ENCODE results near the gene CD226.
A peak's percentile ranks its signal among the peaks of the same experiment; 100 is the strongest.
"Not testable (repeated sequence)": the region's sequence is repeated elsewhere in the genome, so short reads cannot be mapped to it uniquely, and the experiment has no call there.

CD226 gene

GRCh38 chr18:69872661-69873060 lies 75.0 kb downstream of the CD226 start:
- no peak for DNase-seq (ENCODE audit: low read depth)

- DNase-seq (ENCODE audit: low read depth) = no peak
These were observed 76.3 kb downstream of the CD226 start for GRCh38 chr18:69871363-69871762.

- DNase-seq (ENCODE audit: low read depth) = no peak
These were observed 76.9 kb downstream of the CD226 start for GRCh38 chr18:69870736-69871135.

- no peak for DNase-seq (ENCODE audit: low read depth)
These were observed 81.5 kb downstream of the CD226 start for GRCh38 chr18:69866212-69866611.

- no peak for DNase-seq (ENCODE audit: low read depth)
These were observed 81.9 kb downstream of the CD226 start for GRCh38 chr18:69865776-69866175.

GRCh38 chr18:69864802-69865201 lies 82.9 kb downstream of the CD226 start:
- not testable (repeated sequence) for DNase-seq (ENCODE audit: low read depth)

- no peak for DNase-seq (ENCODE audit: low read depth)
These were observed 88.8 kb downstream of the CD226 start for GRCh38 chr18:69858897-69859296.

GRCh38 chr18:69854455-69854854 lies 93.2 kb downstream of the CD226 start:
- no peak for DNase-seq (ENCODE audit: low read depth)

- no peak for DNase-seq (ENCODE audit: low read depth)
These were observed 94.6 kb downstream of the CD226 start for GRCh38 chr18:69853051-69853450.

GRCh38 chr18:69845593-69846506 lies 101.8 kb downstream of the CD226 start:
- DNase-seq (ENCODE audit: low read depth) = no peak

- DNase-seq (ENCODE audit: low read depth) = no peak
These were observed 103.0 kb downstream of the CD226 start for GRCh38 chr18:69844656-69845055.

GRCh38 chr18:69843015-69843414 lies 104.7 kb downstream of the CD226 start:
- DNase-seq (ENCODE audit: low read depth) = no peak

- no peak for DNase-seq (ENCODE audit: low read depth)
These were observed 106.6 kb downstream of the CD226 start for GRCh38 chr18:69841117-69841516.

- no peak for DNase-seq (ENCODE audit: low read depth)
These were observed 107.2 kb downstream of the CD226 start for GRCh38 chr18:69840445-69840844.

GRCh38 chr18:69840001-69840400 lies 107.7 kb downstream of the CD226 start:
- no peak for DNase-seq (ENCODE audit: low read depth)

- no peak for DNase-seq (ENCODE audit: low read depth)
These were observed 108.2 kb downstream of the CD226 start for GRCh38 chr18:69839497-69839896.

- DNase-seq (ENCODE audit: low read depth) = no peak
These were observed 108.9 kb downstream of the CD226 start for GRCh38 chr18:69838620-69839411.

GRCh38 chr18:69838003-69838402 lies 109.7 kb downstream of the CD226 start:
- DNase-seq (ENCODE audit: low read depth) = no peak

GRCh38 chr18:69834980-69835379 lies 112.7 kb downstream of the CD226 start:
- DNase-seq (ENCODE audit: low read depth) = not testable (repeated sequence)

GRCh38 chr18:69830189-69830588 lies 117.5 kb downstream of the CD226 start:
- no peak for DNase-seq (ENCODE audit: low read depth)

GRCh38 chr18:69820538-69820937 lies 127.1 kb downstream of the CD226 start:
- DNase-seq (ENCODE audit: low read depth) = no peak

GRCh38 chr18:69819460-69819859 lies 128.2 kb downstream of the CD226 start:
- DNase-seq (ENCODE audit: low read depth) = no peak

GRCh38 chr18:69817335-69817940 lies 130.2 kb downstream of the CD226 start:
- peak; percentile 82 for DNase-seq (ENCODE audit: low read depth)

All from fibroblast of gingiva (primary cell).